VCaP (cell line): ENCODE results near the gene B4GALT2.

ENCODE experiments used
- H3K27ac ChIP-seq: fragments of 450-650 bp; 2 replicates; pipeline ENCODE4 v1.5.1; 2017
- TF ChIP-seq, protein P1 (sequence below): fragments of 450-650 bp; conservative IDR thresholded peaks from 2 replicates; pipeline ENCODE4 v1.5.1; 2017; ENCODE audit warnings: mild to moderate bottlenecking, moderate library complexity

B4GALT2 gene

GRCh38 chr1:43934101-43934985, 44.7 kb upstream of the B4GALT2 start:
- TF ChIP-seq, protein P1, sequence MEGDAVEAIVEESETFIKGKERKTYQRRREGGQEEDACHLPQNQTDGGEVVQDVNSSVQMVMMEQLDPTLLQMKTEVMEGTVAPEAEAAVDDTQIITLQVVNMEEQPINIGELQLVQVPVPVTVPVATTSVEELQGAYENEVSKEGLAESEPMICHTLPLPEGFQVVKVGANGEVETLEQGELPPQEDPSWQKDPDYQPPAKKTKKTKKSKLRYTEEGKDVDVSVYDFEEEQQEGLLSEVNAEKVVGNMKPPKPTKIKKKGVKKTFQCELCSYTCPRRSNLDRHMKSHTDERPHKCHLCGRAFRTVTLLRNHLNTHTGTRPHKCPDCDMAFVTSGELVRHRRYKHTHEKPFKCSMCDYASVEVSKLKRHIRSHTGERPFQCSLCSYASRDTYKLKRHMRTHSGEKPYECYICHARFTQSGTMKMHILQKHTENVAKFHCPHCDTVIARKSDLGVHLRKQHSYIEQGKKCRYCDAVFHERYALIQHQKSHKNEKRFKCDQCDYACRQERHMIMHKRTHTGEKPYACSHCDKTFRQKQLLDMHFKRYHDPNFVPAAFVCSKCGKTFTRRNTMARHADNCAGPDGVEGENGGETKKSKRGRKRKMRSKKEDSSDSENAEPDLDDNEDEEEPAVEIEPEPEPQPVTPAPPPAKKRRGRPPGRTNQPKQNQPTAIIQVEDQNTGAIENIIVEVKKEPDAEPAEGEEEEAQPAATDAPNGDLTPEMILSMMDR: peak; percentile 76
- peak overlapping the region; percentile 95 for H3K27ac ChIP-seq

- H3K27ac ChIP-seq: peak overlapping the region; percentile 95
- TF ChIP-seq, protein P1: peak; percentile 9; the same call in 1 of the 2 replicates
Observed at GRCh38 chr1:43934986-43935324, 44.1 kb upstream of the B4GALT2 start.

DNA sequence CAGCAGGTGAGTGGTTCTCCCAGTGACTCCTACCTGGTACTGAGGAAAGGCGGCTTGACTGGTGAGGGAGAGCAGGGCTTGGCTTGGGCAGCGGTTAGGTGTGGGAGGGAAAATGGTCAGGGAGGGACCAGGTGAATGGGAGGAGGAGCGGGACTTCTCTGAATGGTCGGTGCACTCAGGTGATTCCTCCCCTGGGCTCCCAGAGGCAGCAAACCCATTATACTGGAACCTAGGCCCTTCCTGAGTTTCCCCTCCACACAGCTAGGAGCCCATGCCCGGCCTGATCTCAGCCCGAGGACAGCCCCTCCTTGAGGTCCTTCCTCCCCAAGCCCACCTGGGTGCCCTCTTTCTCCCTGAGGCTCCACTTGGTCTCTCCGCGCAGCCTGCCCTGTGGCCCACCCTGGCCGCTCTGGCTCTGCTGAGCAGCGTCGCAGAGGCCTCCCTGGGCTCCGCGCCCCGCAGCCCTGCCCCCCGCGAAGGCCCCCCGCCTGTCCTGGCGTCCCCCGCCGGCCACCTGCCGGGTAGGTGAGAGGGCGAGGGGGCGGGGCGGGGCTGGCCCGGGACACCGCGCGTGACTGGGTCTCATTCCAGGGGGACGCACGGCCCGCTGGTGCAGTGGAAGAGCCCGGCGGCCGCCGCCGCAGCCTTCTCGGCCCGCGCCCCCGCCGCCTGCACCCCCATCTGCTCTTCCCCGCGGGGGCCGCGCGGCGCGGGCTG, 43.1 kb upstream of the B4GALT2 start:
- peak overlapping the region; percentile 95 for H3K27ac ChIP-seq
- TF ChIP-seq, protein P1: no peak

GRCh38 chr1:43936431-43937151, 42.4 kb upstream of the B4GALT2 start:
- TF ChIP-seq, protein P1: peak; percentile 61
- peak overlapping the region; percentile 95 for H3K27ac ChIP-seq

GRCh38 chr1:43937179-43937865, 41.7 kb upstream of the B4GALT2 start:
- TF ChIP-seq, protein P1: no peak

GRCh38 chr1:43938383-43938782, 40.6 kb upstream of the B4GALT2 start:
- TF ChIP-seq, protein P1: no peak
- H3K27ac ChIP-seq: no peak overlapping the region

More at GRCh38 chr1:43937179-43937865, 41.7 kb upstream of the B4GALT2 start:
- peak overlapping the region; percentile 95 for H3K27ac ChIP-seq
